HepG2 (cell line): Measurements from ENCODE around the gene CENPP. TPM values are rescaled to one million over a fixed set of nuclear protein-coding genes. Genes with fewer than 3 reads are reported as not detected.

Experiments
- GPN1 ChIP-seq: sonication (generic); formaldehyde crosslinking; IDR thresholded peaks from 2 replicates; pipeline ENCODE4 v1.5.1; 2020; ENCODE audit warnings: missing genetic modification reagents, borderline replicate concordance
- GTF2F1 ChIP-seq: fragments of 150-350 bp; IDR thresholded peaks from 2 replicates; pipeline ENCODE4 v1.6.1; 2014; ENCODE audit warnings: low read length
- HES4 ChIP-seq: sonication (generic); formaldehyde crosslinking; IDR thresholded peaks from 2 replicates; pipeline ENCODE4 v1.9.0; 2021; ENCODE audit warnings: mild to moderate bottlenecking, missing genetic modification reagents, borderline replicate concordance
- KLF11 ChIP-seq: IDR thresholded peaks from 2 replicates; pipeline ENCODE4 v1.6.1; 2016; ENCODE audit warnings: missing compliant biosample characterization
- KMT2B ChIP-seq: IDR thresholded peaks from 2 replicates; pipeline ENCODE4 v1.6.1; 2016; ENCODE audit warnings: missing genetic modification reagents, missing compliant biosample characterization
- MXD4 ChIP-seq: IDR thresholded peaks from 2 replicates; pipeline ENCODE4 v1.6.1; 2016; ENCODE audit warnings: mild to moderate bottlenecking, missing biosample characterization, missing genetic modification reagents
- PCBP2 ChIP-seq: fragments of 200-400 bp; formaldehyde crosslinking; optimal IDR thresholded peaks from 2 replicates; pipeline ENCODE3; 2018; ENCODE audit warnings: low read length, low read depth; ENCODE audit not compliant: poor library complexity, severe bottlenecking
- POLR2AphosphoS2 ChIP-seq: IDR thresholded peaks from 2 replicates; pipeline ENCODE4 v1.6.1; 2011; ENCODE audit warnings: low read depth, low read length, improper control_type of control experiment
- PPARG ChIP-seq: conservative IDR thresholded peaks from 2 replicates; pipeline ENCODE4 v1.6.1; 2016; ENCODE audit warnings: missing biosample characterization, missing genetic modification reagents
- PTBP1 ChIP-seq: fragments of 200-400 bp; formaldehyde crosslinking; IDR thresholded peaks from 2 replicates; pipeline ENCODE4 v1.6.1; 2018; ENCODE audit warnings: low read length, low read depth; ENCODE audit not compliant: poor library complexity, severe bottlenecking
- RARA ChIP-seq: IDR thresholded peaks from 2 replicates; pipeline ENCODE4 v1.6.1; 2016; ENCODE audit warnings: missing genetic modification reagents, missing compliant biosample characterization
- SIX1 ChIP-seq: sonication (generic); formaldehyde crosslinking; IDR thresholded peaks from 2 replicates; pipeline ENCODE4 v1.4.0; 2020; ENCODE audit warnings: missing genetic modification reagents, borderline replicate concordance
- SP4 ChIP-seq: sonication (generic); formaldehyde crosslinking; IDR thresholded peaks from 2 replicates; pipeline ENCODE4 v1.8.1; 2023; ENCODE audit warnings: mild to moderate bottlenecking, missing genetic modification reagents
- THAP11 ChIP-seq: IDR thresholded peaks from 2 replicates; pipeline ENCODE4 v1.6.1; 2016; ENCODE audit warnings: missing biosample characterization, missing genetic modification reagents
- XBP1 ChIP-seq: sonication (generic); formaldehyde crosslinking; IDR thresholded peaks from 2 replicates; pipeline ENCODE4 v1.5.0; 2020; ENCODE audit warnings: missing genetic modification reagents
- ZBTB3 ChIP-seq: sonication (generic); formaldehyde crosslinking; IDR thresholded peaks from 2 replicates; pipeline ENCODE4 v1.4.0; 2020; ENCODE audit warnings: low read depth, mild to moderate bottlenecking, moderate library complexity, missing genetic modification reagents, borderline replicate concordance
- ZNF256 ChIP-seq: sonication (generic); formaldehyde crosslinking; conservative IDR thresholded peaks from 2 replicates; pipeline ENCODE4 v1.4.0; 2020; ENCODE audit warnings: missing genetic modification reagents
- ZNF335 ChIP-seq: sonication (generic); formaldehyde crosslinking; IDR thresholded peaks from 2 replicates; pipeline ENCODE4 v1.4.0; 2020; ENCODE audit warnings: missing genetic modification reagents
- ZNF343 ChIP-seq: sonication (generic); formaldehyde crosslinking; IDR thresholded peaks from 2 replicates; pipeline ENCODE4 v1.4.0; 2020; ENCODE audit warnings: mild to moderate bottlenecking, missing genetic modification reagents
- ZNF44 ChIP-seq: sonication (generic); formaldehyde crosslinking; IDR thresholded peaks from 2 replicates; pipeline ENCODE4 v1.5.1; 2020; ENCODE audit warnings: mild to moderate bottlenecking, missing genetic modification reagents
- ZNF446 ChIP-seq: sonication (generic); formaldehyde crosslinking; IDR thresholded peaks from 2 replicates; pipeline ENCODE4 v1.5.0; 2020; ENCODE audit warnings: mild to moderate bottlenecking, missing genetic modification reagents
- ZNF484 ChIP-seq: sonication (generic); formaldehyde crosslinking; IDR thresholded peaks from 2 replicates; pipeline ENCODE4 v1.5.1; 2020; ENCODE audit warnings: mild to moderate bottlenecking, low read depth, missing genetic modification reagents, borderline replicate concordance
- ZNF616 ChIP-seq: sonication (generic); formaldehyde crosslinking; IDR thresholded peaks from 2 replicates; pipeline ENCODE4 v1.5.0; 2020; ENCODE audit warnings: low read depth, mild to moderate bottlenecking, missing genetic modification reagents
- ZNF768 ChIP-seq: sonication (generic); formaldehyde crosslinking; IDR thresholded peaks from 2 replicates; pipeline ENCODE4 v1.4.0; 2020; ENCODE audit warnings: missing genetic modification reagents
- ZSCAN29 ChIP-seq: sonication (generic); formaldehyde crosslinking; conservative IDR thresholded peaks from 2 replicates; pipeline ENCODE4 v1.4.0; 2020; ENCODE audit warnings: mild to moderate bottlenecking, missing genetic modification reagents
- polyA plus RNA-seq, 8 experiments: library from polyadenylated mRNA; depleted of rRNA in 3 of 8; stranded (reverse) in 7 of 8; unstranded in 1 of 8; fragments of >200 nt; fragmentation: Illumina TruSeq in 4 of 8; extraction: Trizol in 4 of 8; gene quantifications; 2 replicates each; pipeline versions ENCODE4 v1.2.1 to v1.2.3, GENCODE V29; 2011 to 2016; ENCODE audit warnings: low read depth in 4 of 8, missing spikeins in 1 of 8, mixed read lengths in 1 of 8; ENCODE audit not compliant: insufficient read depth in 1 of 8
- total RNA-seq, 5 experiments: library from RNA; depleted of rRNA; stranded (reverse); fragments of >200 nt; fragmentation: Illumina TruSeq; extraction: Trizol; gene quantifications; 2 replicates each; pipeline ENCODE4 v1.2.3, GENCODE V29; 2016; ENCODE audit warnings: low read depth in 1 of 5
- TF ChIP-seq, protein P1 (sequence below): sonication (generic); formaldehyde crosslinking; IDR thresholded peaks from 2 replicates; pipeline ENCODE4 v1.4.0; 2020; ENCODE audit warnings: missing genetic modification reagents
- TF ChIP-seq, protein P2 (sequence below): sonication (generic); formaldehyde crosslinking; IDR thresholded peaks from 2 replicates; pipeline ENCODE4 v1.5.0; 2020; ENCODE audit warnings: missing genetic modification reagents

The CENPP gene
- total and polyA plus RNA-seq, 2 of the 13 experiments (the other 11 are each of a cell fraction or from before 2014, with no cell fraction given) = 2.0 to 11.4 TPM

DNA sequence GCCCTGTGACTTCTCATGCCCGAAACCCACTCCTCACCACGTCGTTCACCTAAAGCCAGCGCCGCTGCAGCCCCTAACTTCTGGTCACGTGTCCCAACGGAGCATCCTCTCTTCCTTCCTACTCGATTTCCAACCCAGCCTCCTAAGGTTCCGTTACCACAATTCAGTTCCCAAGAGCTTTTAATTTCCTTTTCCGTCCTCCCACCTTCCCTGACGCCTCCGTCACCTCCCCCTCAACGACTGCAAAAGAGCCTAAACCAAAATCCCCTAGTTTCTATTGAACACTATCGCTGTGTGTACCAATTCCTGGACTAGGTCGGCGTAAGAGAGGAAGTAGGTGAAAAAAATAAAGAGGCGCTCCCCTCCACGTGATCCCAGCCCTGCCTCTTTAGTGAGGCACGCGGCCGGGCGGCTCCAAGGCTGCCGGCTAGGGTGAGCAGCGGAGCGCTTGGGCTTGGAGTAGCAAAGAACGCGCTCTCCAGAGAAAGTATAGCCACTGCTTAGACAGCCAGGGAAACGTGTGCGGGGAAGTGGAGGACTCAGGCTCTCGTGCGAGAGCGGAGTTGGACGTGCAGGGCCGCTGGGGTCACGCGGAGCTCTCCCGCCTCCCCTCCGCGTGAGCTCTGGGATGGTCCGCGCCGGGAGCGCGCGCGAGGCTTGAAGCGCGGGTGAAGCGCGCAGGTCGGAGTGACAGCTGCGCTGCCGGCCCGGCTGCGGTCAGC, at the start of gene CENPP, which contains the start of gene NOL8 (continued):
- 0 out of 2 replicates have a peak, but pooled peaks have one; percentile 12 for TF ChIP-seq ZNF616 (CRISPR knock-in tag)
- TF ChIP-seq ZNF446 (CRISPR knock-in tag) = no peak
- TF ChIP-seq PPARG (CRISPR knock-in tag) = no peak
- TF ChIP-seq KLF11 (CRISPR knock-in tag) = peak; percentile 62; the same call in 1 of the 2 replicates
- TF ChIP-seq, protein P1, sequence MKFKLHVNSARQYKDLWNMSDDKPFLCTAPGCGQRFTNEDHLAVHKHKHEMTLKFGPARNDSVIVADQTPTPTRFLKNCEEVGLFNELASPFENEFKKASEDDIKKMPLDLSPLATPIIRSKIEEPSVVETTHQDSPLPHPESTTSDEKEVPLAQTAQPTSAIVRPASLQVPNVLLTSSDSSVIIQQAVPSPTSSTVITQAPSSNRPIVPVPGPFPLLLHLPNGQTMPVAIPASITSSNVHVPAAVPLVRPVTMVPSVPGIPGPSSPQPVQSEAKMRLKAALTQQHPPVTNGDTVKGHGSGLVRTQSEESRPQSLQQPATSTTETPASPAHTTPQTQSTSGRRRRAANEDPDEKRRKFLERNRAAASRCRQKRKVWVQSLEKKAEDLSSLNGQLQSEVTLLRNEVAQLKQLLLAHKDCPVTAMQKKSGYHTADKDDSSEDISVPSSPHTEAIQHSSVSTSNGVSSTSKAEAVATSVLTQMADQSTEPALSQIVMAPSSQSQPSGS (CRISPR knock-in tag) = peak; percentile 43; the same call in 1 of the 2 replicates
- TF ChIP-seq HES4 = 0 out of 2 replicates have a peak, but pooled peaks have one; percentile 54
- TF ChIP-seq ZSCAN29 = 0 out of 2 replicates have a peak, but pooled peaks have one; percentile 11
- no peak for TF ChIP-seq ZNF343
- no peak for TF ChIP-seq POLR2AphosphoS2
- TF ChIP-seq ZNF256 (CRISPR knock-in tag) = peak; percentile 72
- no peak for TF ChIP-seq ZBTB3 (CRISPR knock-in tag)
- TF ChIP-seq PTBP1 = no peak
- TF ChIP-seq ZNF484 (CRISPR knock-in tag) = no peak
- TF ChIP-seq MXD4 (CRISPR knock-in tag) = peak; percentile 98
- no peak for TF ChIP-seq PCBP2
- no peak for TF ChIP-seq ZNF335 (CRISPR knock-in tag)
- TF ChIP-seq THAP11 (CRISPR knock-in tag) = peak; percentile 93
- TF ChIP-seq, protein P2, sequence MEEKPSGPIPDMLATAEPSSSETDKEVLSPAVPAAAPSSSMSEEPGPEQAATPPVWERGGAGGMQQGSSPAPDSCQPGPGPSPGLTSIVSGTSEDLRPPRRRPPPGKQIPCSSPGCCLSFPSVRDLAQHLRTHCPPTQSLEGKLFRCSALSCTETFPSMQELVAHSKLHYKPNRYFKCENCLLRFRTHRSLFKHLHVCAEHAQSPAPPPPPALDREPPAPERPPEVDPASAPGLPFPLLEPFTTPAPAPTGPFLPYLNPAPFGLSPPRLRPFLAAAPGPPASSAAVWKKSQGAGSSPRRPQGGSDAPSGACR (CRISPR knock-in tag) = peak; percentile 89; the same call in 1 of the 2 replicates
- TF ChIP-seq XBP1 = no peak
- TF ChIP-seq SIX1 (CRISPR knock-in tag) = no peak; the same call in 1 of the 2 replicates
- TF ChIP-seq ZNF44 (CRISPR knock-in tag) = no peak
- TF ChIP-seq SP4 (CRISPR knock-in tag) = peak; percentile 53
- peak; percentile 58 for TF ChIP-seq RARA (CRISPR knock-in tag)
- no peak for TF ChIP-seq GPN1 (CRISPR knock-in tag)
- TF ChIP-seq KMT2B = peak; percentile 97
- TF ChIP-seq ZNF768 (CRISPR knock-in tag) = peak; percentile 61; the same call in 1 of the 2 replicates
- TF ChIP-seq GTF2F1 = 0 out of 2 replicates have a peak, but pooled peaks have one; percentile 51
